Stimulated activated effector memory CD8-positive, alpha-beta T cell treated with anti-CD3 and anti-CD28 coated beads, Interleukin-12 subunit alpha, Interleukin-12 subunit beta, amount 100 ng/mL, for 72 hours (primary cell): ENCODE results near the gene FAM193B.
A peak's percentile ranks its signal among the peaks of the same experiment; 100 is the strongest.

ENCODE experiments used
- ATAC-seq: fragments of 150-1000 bp; cut with Tn5 transposase; 2 replicates; pipeline ENCODE4 v1.10.0; 2021
- DNase-seq, 2 donors: peaks; one replicate each; pipeline ENCODE4 v3.0.0; 2021 to 2022; ENCODE audit warnings: low spot score in 2 of 2
- H3K27ac Mint-ChIP-seq: one replicate; pipeline ENCODE4 v1.8.0; 2022; ENCODE audit warnings: mild to moderate bottlenecking, mixed read lengths
- H3K36me3 Mint-ChIP-seq: one replicate; pipeline ENCODE4 v1.8.0; 2022; ENCODE audit warnings: mild to moderate bottlenecking, mixed read lengths
- H3K4me1 Mint-ChIP-seq: one replicate; pipeline ENCODE4 v1.8.0; 2022; ENCODE audit warnings: mixed read lengths
- H3K4me3 Mint-ChIP-seq: one replicate; pipeline ENCODE4 v1.8.0; 2022; ENCODE audit warnings: mild to moderate bottlenecking, mixed read lengths
- H3K9me3 Mint-ChIP-seq: one replicate; pipeline ENCODE4 v1.8.0; 2022; ENCODE audit warnings: mixed read lengths

FAM193B gene

GRCh38 chr5:177519463-177520235 lies 34.7 kb downstream of the FAM193B start:
- Mint-ChIP-seq H3K4me1 (peaks cover 58% of the 10 kb centered on the region), H3K36me3 (peaks cover 79% of the 10 kb centered on the region), H3K27ac (peak overlapping the region; percentile 92), H3K9me3 (no peaks in the 10 kb centered on the region), H3K4me3 (peak overlapping the region; percentile 24)
- DNase-seq (no peak), ATAC-seq (no peak)

- H3K27ac Mint-ChIP-seq, result peak within 1 kb of the TSS; percentile 96
- peak within 1 kb of the TSS; percentile 89 for H3K4me3 Mint-ChIP-seq
- H3K9me3 Mint-ChIP-seq, result no peaks in the 10 kb centered on the region
- H3K4me1 Mint-ChIP-seq, result peaks cover 67% of the 10 kb centered on the region
- peaks cover 84% of the 10 kb centered on the region for H3K36me3 Mint-ChIP-seq
- ATAC-seq (peak; percentile 89), DNase-seq (peak; percentile 88 to 98)
Measured at GRCh38 chr5:177516601-177517568, 37.5 kb downstream of the FAM193B start, which contains the start of gene DDX41. Gene DDX41 (minus strand): TSS chr5:177516961. CDS start chr5:177516945, 16 bp downstream.

GRCh38 chr5:177515580-177515979 lies 38.8 kb downstream of the FAM193B start:
- Mint-ChIP-seq H3K4me3 (peak overlapping the region; percentile 89), H3K27ac (peak overlapping the region; percentile 96), H3K4me1 (peaks cover 62% of the 10 kb centered on the region), H3K36me3 (peaks cover 83% of the 10 kb centered on the region), H3K9me3 (no peaks in the 10 kb centered on the region)
- no peak for ATAC-seq
- no peak for DNase-seq

GRCh38 chr5:177514541-177514940 lies 39.8 kb downstream of the FAM193B start:
- peaks cover 59% of the 10 kb centered on the region for H3K4me1 Mint-ChIP-seq
- H3K27ac Mint-ChIP-seq, result peak overlapping the region; percentile 90
- peaks cover 78% of the 10 kb centered on the region for H3K36me3 Mint-ChIP-seq
- no peaks in the 10 kb centered on the region for H3K9me3 Mint-ChIP-seq
- no peak overlapping the region for H3K4me3 Mint-ChIP-seq
- no peak for DNase-seq
- no peak for ATAC-seq

- Mint-ChIP-seq H3K36me3 (peaks cover 80% of the 10 kb centered on the region), H3K27ac (peak overlapping the region; percentile 90), H3K9me3 (no peaks in the 10 kb centered on the region), H3K4me1 (peaks cover 53% of the 10 kb centered on the region), H3K4me3 (no peak overlapping the region)
- DNase-seq, result no peak
- no peak for ATAC-seq
Measured at GRCh38 chr5:177513500-177513899, 40.9 kb downstream of the FAM193B start.

GRCh38 chr5:177512736-177513380 lies 41.5 kb downstream of the FAM193B start:
- no peak for DNase-seq
- H3K27ac Mint-ChIP-seq, result no peak overlapping the region
- no peak for ATAC-seq
- H3K4me1 Mint-ChIP-seq, result peaks cover 53% of the 10 kb centered on the region
- no peak overlapping the region for H3K4me3 Mint-ChIP-seq
- no peaks in the 10 kb centered on the region for H3K9me3 Mint-ChIP-seq
- H3K36me3 Mint-ChIP-seq, result peaks cover 80% of the 10 kb centered on the region

- DNase-seq (no peak), ATAC-seq (no peak)
- H3K4me1 Mint-ChIP-seq, result peaks cover 46% of the 10 kb centered on the region
- no peak overlapping the region for H3K27ac Mint-ChIP-seq
- H3K4me3 Mint-ChIP-seq, result no peak overlapping the region
- H3K36me3 Mint-ChIP-seq, result peaks cover 75% of the 10 kb centered on the region
- no peaks in the 10 kb centered on the region for H3K9me3 Mint-ChIP-seq
Measured at GRCh38 chr5:177511796-177512675, 42.3 kb downstream of the FAM193B start.

GRCh38 chr5:177511181-177511580 lies 43.2 kb downstream of the FAM193B start:
- no peak for DNase-seq
- peaks cover 38% of the 10 kb centered on the region for H3K4me1 Mint-ChIP-seq
- H3K36me3 Mint-ChIP-seq, result peaks cover 72% of the 10 kb centered on the region
- no peak for ATAC-seq
- no peak overlapping the region for H3K27ac Mint-ChIP-seq
- no peak overlapping the region for H3K4me3 Mint-ChIP-seq
- no peaks in the 10 kb centered on the region for H3K9me3 Mint-ChIP-seq

GRCh38 chr5:177510567-177511053 lies 43.8 kb downstream of the FAM193B start:
- Mint-ChIP-seq H3K4me1 (peaks cover 32% of the 10 kb centered on the region), H3K4me3 (no peak overlapping the region), H3K27ac (no peak overlapping the region), H3K36me3 (peaks cover 66% of the 10 kb centered on the region), H3K9me3 (no peaks in the 10 kb centered on the region)
- DNase-seq (no peak), ATAC-seq (no peak)

GRCh38 chr5:177509991-177510566 lies 44.3 kb downstream of the FAM193B start:
- peaks cover 61% of the 10 kb centered on the region for H3K36me3 Mint-ChIP-seq
- H3K27ac Mint-ChIP-seq, result no peak overlapping the region
- H3K9me3 Mint-ChIP-seq, result no peaks in the 10 kb centered on the region
- DNase-seq (no peak), ATAC-seq (peak; percentile 5)
- peaks cover 27% of the 10 kb centered on the region for H3K4me1 Mint-ChIP-seq
- no peak overlapping the region for H3K4me3 Mint-ChIP-seq

GRCh38 chr5:177509381-177509951 lies 44.9 kb downstream of the FAM193B start, which contains the start of gene DOK3:
Gene DOK3 (minus strand): TSS chr5:177509826. CDS start chr5:177509540, 286 bp downstream.
- Mint-ChIP-seq H3K27ac (peak within 1 kb of the TSS; percentile 56), H3K4me3 (peak within 1 kb of the TSS; percentile 13), H3K9me3 (no peaks in the 10 kb centered on the region), H3K4me1 (peaks cover 23% of the 10 kb centered on the region), H3K36me3 (peaks cover 55% of the 10 kb centered on the region)
- no peak for ATAC-seq
- DNase-seq, result no peak

- Mint-ChIP-seq H3K4me3 (no peak overlapping the region), H3K4me1 (peaks cover 17% of the 10 kb centered on the region), H3K9me3 (no peaks in the 10 kb centered on the region), H3K36me3 (peaks cover 49% of the 10 kb centered on the region), H3K27ac (peak overlapping the region; percentile 56)
- no peak for ATAC-seq
- no peak for DNase-seq
Measured at GRCh38 chr5:177508837-177509236, 45.5 kb downstream of the FAM193B start.

GRCh38 chr5:177508221-177508611 lies 46.1 kb downstream of the FAM193B start:
- ATAC-seq, result no peak
- no peak for DNase-seq
- H3K4me3 Mint-ChIP-seq, result no peak overlapping the region
- H3K4me1 Mint-ChIP-seq, result peaks cover 15% of the 10 kb centered on the region
- H3K36me3 Mint-ChIP-seq, result peaks cover 43% of the 10 kb centered on the region
- peak overlapping the region; percentile 1 for H3K27ac Mint-ChIP-seq
- H3K9me3 Mint-ChIP-seq, result no peaks in the 10 kb centered on the region
